GM19239 (cell line): ENCODE results near the gene CD244.
A peak's percentile ranks its signal among the peaks of the same experiment; 100 is the strongest.
"Not testable (repeated sequence)": the region's sequence is repeated elsewhere in the genome, so short reads cannot be mapped to it uniquely, and the experiment has no call there.

ENCODE experiments used
- DNase-seq: peaks from one replicate; pipeline ENCODE4 v3.0.0; 2011; ENCODE audit warnings: low spot score; ENCODE audit not compliant: insufficient read length
- FAIRE-seq: peaks from 2 replicates; lab custom pipeline; 2011; peaks lifted over from hg19 to GRCh38; lab: Jason Lieb, UNC

The CD244 gene, protein sequence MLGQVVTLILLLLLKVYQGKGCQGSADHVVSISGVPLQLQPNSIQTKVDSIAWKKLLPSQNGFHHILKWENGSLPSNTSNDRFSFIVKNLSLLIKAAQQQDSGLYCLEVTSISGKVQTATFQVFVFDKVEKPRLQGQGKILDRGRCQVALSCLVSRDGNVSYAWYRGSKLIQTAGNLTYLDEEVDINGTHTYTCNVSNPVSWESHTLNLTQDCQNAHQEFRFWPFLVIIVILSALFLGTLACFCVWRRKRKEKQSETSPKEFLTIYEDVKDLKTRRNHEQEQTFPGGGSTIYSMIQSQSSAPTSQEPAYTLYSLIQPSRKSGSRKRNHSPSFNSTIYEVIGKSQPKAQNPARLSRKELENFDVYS

DNA sequence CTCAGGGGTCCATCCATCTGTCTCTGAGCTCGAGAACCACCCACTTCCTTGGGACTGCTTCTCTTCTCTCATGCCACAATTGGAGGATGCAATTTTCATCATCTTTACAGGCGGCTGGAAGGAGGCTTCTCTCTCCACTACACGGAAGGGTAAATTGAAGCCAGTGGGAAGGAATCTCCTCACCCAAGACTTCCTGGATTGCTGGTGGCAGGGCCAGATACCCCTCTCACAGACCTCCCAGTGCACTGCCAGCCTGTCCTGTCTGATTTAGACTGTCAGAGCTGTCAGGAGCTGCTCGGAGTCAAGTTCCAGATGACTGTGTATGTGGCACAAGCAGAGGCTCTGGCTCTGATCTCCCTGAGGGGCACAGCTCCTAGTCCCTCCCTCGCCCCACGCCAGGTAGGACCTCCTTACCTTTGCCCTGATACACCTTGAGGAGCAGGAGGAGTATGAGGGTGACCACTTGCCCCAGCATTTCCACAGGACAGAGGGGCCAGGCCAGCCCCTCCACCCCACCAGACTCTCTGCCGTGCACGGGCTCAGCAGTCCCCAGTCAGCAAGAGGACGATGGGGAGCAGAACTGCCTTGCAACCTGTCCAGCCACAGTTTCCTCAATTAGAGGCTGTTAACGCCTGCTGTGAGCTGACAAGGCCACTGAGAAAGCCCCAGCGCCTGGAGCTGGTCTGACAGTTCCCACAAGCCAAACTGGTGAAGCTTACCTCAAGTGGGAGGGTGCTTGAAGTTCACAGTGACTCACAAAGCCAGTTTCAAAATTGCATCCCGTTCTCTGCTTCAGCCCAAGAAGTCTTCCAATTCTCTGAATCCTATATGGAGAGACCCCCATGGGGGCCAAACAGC lies at the start of gene CD244:
Gene CD244 (minus strand): TSS at position 685 of the 858 bp plus-strand sequence. CDS start 210 bp downstream, at position 475.
- DNase-seq (peak; percentile 26), FAIRE-seq (peak; percentile 79)

- DNase-seq: no peak
- no peak for FAIRE-seq
Measured at GRCh38 chr1:160911925-160912324, 49.2 kb upstream of the CD244 start.

GRCh38 chr1:160911441-160911840 lies 48.8 kb upstream of the CD244 start:
- no peak for FAIRE-seq
- no peak for DNase-seq

DNA sequence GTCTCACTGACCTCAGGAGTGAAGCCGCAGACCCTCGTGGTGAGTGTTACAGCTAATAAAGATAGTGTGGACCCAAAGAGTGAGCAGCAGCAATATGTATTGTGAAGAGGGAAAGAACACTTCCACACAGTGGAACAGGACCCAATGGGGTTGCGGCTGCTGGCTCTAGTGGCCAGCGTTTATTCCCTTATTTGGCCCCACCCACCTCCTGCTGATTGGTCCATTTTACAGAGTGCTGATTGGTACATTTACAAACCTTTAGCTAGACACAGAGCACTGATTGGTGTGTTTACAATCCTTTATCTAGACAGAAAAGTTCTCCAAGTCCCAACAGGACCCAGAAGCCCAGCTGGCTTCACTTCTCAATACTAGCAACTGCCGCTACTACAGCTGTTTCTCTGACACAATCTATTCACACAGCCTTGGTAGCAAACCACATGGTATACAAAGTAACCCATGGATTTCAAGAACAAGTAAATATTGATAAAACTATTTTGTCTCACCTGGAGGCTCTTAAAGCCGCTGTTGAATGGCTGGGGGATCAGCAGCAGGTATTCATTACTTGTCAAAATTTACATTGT lies 47.6 kb upstream of the CD244 start:
- no peak for FAIRE-seq
- DNase-seq: no peak

DNA sequence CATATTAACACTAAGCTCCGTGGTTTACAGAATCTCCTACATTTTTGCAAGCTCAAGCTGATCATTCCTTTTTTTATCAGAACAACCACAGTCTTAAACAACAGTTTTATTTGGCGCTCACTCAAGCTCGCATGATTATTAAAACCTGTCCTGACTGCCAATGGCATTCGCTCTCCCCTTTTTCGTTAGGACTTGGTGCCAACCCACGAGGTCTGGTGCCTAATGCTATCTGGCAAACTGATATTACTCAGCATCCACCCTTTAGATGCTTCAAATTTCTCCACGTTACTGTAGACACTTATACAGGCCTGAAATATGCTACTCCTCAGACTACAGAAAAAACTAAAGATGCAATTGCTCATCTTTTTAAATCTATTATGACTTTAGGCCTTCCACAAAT lies 45.3 kb upstream of the CD244 start:
- no peak for DNase-seq
- peak; percentile 59 for FAIRE-seq

- FAIRE-seq (no peak), DNase-seq (no peak)
Measured at GRCh38 chr1:160905617-160905989, 42.9 kb upstream of the CD244 start.

DNA sequence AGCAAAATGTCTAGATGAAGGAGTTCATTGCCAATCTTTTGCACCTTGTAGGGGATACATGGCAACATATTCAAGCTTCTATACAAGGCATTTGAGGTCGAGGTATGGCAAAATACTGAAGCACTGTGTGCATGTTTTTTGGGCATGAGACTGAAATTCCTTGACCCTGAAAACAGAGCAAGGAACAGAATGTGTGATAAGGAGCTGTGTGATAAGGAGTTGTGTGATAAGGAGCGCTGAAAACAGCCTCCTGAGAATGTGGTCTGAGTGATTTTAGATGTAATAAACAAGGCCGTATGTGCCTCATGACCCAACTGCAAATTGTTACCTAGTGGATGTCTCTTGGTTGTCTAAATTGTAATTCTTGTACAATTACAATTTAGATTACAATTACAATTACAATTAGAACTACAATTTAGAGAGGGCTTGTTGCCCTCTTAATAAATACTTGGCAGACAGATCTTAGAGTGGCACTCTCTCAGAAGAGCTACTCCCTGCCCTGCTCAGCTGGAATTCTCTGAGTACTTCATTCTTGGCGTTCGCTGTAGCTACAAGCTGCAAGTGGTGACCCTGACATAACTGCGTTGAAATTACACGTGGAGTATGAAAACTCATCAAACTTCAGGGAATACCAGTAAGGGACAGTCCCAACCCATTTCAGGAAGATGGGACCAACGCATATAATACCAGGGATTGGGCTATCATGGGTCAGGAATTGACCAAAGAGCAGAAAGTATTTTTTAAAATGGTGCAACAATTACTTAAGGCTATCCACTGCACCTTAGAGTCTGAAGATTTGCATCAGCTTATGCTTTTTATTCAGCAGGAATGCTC lies 42.3 kb upstream of the CD244 start:
- FAIRE-seq (peak; percentile 35), DNase-seq (no peak)

DNA sequence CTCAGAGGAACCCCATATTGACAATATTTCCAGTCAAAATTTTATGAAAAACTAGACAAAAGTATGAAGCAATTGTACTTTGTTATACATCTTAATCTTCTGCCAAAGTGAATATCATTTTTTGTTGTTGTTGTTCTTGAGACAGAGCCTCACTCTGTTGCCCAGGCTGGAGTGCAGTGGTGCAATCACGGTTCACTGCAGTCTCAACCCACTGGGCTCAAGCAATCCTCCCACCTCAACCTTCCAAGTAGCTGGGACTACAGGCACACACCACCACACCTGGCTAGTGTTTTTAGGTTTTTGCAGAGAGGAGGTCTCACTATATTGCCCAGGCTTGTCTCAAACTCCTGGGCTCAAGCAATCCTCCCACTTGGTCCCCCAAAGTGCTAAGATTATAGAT lies 39.6 kb upstream of the CD244 start:
- FAIRE-seq, DNase-seq: not testable (repeated sequence)

DNA sequence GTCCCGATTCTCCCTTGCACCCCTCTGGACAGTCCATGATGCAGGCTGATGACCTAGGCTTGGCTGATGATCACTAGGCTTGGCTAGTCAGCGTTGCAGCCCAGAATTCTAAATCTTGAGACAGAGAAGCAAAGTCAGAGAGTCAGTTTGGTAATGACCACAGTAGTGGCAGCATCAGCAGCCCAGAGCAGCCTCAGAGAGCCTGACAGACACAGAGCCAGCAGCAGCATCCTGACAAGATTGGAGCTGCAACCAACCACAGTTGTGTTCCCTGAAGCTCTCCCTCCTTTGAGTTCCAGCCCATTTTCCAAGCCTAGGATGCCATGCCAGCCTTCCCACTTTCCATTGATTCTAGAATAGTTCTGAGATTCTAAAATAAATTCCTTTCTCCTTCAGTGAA lies 39.1 kb upstream of the CD244 start:
- FAIRE-seq (no peak), DNase-seq (no peak)

GRCh38 chr1:160900683-160901082 lies 38.0 kb upstream of the CD244 start:
- DNase-seq, FAIRE-seq: not testable (repeated sequence)

- not testable (repeated sequence) for DNase-seq, FAIRE-seq
Measured at GRCh38 chr1:160894368-160895135, 31.9 kb upstream of the CD244 start.

DNA sequence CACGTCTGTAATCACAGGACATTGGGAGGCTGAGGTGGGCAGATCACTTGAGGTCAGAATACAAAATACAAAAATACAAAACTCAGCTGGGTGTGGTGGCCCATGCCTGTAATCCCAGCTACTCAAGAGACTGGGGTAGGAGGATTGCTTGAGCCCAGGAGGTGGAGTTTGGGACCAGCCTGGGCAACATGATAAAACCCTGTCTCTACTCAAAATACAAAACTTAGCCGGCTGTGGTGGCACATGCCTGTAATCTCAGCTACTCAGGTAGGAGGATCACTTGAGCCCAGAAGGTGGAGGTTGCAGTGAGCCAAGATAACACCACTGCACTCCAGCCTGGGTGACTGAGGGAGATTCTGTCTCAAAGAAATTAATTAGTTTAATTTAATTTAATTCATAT lies 28.8 kb upstream of the CD244 start:
- FAIRE-seq (no peak), DNase-seq (no peak)

- FAIRE-seq (no peak), DNase-seq (no peak)
Measured at GRCh38 chr1:160888926-160889325, 26.2 kb upstream of the CD244 start.

- FAIRE-seq (no peak), DNase-seq (no peak)
Measured at GRCh38 chr1:160887071-160887470, 24.4 kb upstream of the CD244 start.

DNA sequence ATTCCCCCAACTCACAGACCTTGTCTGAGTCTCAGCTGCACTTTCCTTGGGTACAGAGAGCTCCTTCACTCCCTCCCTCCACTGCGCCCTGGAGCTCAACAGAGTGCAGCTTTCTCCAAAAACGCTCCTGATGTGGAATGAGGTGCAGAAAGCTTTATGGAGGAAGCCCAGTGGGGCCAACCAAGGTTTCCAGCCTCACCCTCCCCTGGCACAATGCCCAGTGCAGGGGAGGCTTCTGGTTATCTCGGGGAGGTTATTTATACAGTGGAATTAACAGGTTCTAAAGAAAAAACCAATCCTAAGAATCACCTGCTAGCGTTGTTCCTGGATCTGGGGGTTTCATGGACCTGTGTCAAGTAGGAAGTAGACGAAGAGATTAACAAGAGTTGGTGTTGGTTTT lies 22.4 kb upstream of the CD244 start, which contains the start of gene ITLN1:
Gene ITLN1 (minus strand): TSS at position 139 of the 400 bp plus-strand sequence. CDS start 303 bp downstream, outside the sequence.
- DNase-seq: no peak
- no peak for FAIRE-seq

GRCh38 chr1:160884579-160884978 lies 21.9 kb upstream of the CD244 start:
- peak; percentile 76 for FAIRE-seq
- peak; percentile 40 for DNase-seq

GRCh38 chr1:160883581-160884513 lies 21.2 kb upstream of the CD244 start:
- peak; percentile 59 for FAIRE-seq
- DNase-seq: no peak

- DNase-seq (no peak), FAIRE-seq (no peak)
Measured at GRCh38 chr1:160882582-160882981, 19.9 kb upstream of the CD244 start.
